HG03025 (cell line): Measurements from ENCODE around the gene PCDHB4.
"Not testable (repeated sequence)": the region's sequence is repeated elsewhere in the genome, so short reads cannot be mapped to it uniquely, and the experiment has no call there.

Experiments
- ATAC-seq: cut with Tn5 transposase; IDR thresholded peaks from one replicate; pipeline ENCODE4 v1.9.1; 2021; ENCODE audit warnings: mild to moderate bottlenecking, moderate library complexity; ENCODE audit not compliant: unreplicated experiment, low FRiP score

The PCDHB4 gene

DNA sequence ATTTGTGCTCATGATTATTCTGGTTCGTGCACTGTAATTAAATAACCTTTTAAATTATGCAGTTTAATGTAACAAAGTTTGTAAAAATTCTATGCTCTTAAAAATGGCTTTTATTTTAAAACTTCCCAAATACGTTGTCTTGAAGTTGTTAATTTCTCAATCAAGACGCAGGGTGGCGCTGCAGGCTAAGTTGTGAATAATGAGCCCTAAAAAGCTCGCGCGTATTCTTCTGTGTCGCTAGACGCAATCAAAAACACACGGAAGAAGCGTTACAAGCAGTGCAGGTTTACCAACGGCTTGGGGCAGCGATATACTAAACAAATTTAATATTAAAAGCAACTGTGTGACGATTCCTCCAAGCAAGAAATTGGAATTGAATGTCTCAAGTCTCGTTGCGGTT, at the start of gene PCDHB4:
PCDHB4 (plus strand) TSS at position 256 of the 400 bp plus-strand sequence. CDS start 181 bp downstream, outside the sequence.
- ATAC-seq, result no peak

DNA sequence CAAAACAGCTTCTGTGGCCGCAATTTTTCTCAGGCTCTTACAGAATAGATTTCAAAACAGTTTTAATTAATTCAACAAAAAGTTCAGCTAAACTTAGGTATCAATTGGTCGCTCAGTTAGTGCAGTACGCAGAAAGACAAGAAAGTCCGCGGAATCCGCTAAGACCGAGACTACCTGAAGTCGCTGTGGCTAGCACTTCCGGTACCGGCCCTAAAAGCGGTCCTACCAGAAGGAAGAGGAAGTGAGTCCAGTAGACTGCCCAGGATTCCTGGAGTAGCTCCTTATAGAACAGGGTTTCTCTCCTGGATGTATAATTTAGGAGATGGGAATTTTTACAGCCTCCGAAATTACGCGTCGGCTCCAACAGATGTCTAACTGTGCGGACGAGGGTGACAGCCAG, 43.8 kb upstream of the PCDHB4 start:
- ATAC-seq, result no peak

DNA sequence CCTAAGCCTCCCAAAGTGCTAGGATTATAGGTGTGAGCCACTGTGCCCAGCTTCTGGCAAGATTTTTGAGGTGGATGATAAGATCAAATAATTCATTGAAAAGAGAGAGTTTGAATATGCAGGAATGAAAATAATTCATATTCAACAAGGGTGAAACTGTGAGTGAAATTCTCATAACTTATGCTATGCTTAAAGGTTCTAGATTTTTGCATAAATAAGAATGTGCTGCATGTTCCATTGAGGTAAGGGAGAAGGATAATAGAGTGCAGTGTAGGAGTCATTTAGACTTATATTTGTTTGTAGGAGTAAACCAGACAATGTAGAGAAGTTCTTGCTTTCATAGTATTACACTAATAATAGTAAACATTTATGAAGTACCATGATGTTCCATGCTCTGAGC, 39.4 kb upstream of the PCDHB4 start:
- no peak for ATAC-seq

DNA sequence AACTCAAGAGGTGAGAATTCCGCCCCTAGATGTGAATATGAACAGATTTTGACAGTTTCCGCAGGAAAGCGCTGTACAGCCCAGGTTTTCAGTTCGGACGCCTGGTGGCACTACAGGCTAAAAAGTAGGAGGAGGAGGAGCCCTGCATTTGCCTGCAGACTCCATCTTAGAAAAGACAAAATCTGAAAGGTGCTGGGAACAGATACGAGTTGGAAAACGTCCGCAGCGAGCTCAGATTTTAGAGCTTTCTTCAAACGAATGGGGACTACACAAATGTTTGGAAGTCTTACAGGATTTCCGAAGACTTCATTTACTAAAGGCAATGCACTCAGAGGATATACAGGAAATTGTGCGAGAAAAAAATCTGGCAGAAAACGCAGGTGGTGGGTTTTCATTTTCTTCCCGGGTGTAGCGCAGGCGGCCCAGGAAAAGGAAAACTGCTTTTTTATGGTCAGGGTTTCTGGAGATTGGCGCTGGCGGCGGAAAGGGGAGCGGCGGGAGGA, 37.1 kb upstream of the PCDHB4 start:
- no peak for ATAC-seq

DNA sequence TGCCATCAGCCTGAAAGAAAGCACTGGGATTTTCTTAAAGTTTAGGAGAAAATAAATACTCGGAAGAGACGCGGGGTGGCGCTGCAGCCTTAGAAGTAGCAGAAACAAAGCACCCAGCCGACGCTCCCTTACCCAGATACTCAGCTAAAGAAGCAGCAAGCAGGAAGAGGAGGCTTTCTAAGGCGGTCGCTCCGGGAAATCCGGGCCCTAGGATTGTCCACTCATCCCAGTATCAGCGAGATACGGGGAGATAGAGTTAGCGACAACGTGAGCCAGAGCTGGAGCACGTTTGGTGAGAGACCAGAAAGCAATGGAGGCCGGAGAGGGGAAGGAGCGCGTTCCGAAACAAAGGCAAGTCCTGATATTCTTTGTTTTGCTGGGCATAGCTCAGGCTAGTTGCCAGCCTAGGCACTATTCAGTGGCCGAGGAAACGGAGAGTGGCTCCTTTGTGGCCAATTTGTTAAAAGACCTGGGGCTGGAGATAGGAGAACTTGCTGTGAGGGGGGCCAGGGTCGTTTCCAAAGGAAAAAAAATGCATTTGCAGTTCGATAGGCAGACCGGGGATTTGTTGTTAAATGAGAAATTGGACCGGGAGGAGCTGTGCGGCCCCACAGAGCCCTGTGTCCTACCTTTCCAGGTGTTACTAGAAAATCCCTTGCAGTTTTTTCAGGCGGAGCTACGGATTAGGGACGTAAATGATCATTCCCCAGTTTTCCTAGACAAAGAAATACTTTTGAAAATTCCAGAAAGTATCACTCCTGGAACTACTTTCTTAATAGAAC, 26.9 kb upstream of the PCDHB4 start, which contains the start of gene PCDHB2:
PCDHB2 (plus strand) TSS at position 135 of the 782 bp plus-strand sequence; CDS start at position 311, 176 bp downstream.
- no peak for ATAC-seq

DNA sequence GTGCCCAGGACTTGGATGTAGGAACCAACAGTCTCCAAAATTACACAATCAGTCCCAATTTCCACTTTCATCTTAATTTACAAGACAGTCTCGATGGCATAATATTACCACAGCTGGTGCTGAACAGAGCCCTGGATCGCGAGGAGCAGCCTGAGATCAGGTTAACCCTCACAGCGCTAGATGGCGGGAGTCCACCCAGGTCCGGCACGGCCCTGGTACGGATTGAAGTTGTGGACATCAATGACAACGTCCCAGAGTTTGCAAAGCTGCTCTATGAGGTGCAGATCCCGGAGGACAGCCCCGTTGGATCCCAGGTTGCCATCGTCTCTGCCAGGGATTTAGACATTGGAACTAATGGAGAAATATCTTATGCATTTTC, 26.4 kb upstream of the PCDHB4 start:
- ATAC-seq, result no peak

DNA sequence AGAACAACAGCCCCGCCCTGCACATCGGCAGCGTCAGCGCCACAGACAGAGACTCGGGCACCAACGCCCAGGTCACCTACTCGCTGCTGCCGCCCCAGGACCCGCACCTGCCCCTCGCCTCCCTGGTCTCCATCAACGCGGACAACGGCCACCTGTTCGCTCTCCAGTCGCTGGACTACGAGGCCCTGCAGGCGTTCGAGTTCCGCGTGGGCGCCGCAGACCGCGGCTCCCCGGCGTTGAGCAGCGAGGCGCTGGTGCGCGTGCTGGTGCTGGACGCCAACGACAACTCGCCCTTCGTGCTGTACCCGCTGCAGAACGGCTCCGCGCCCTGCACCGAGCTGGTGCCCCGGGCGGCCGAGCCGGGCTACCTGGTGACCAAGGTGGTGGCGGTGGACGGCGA, 25.4 kb upstream of the PCDHB4 start:
- not testable (repeated sequence) for ATAC-seq

DNA sequence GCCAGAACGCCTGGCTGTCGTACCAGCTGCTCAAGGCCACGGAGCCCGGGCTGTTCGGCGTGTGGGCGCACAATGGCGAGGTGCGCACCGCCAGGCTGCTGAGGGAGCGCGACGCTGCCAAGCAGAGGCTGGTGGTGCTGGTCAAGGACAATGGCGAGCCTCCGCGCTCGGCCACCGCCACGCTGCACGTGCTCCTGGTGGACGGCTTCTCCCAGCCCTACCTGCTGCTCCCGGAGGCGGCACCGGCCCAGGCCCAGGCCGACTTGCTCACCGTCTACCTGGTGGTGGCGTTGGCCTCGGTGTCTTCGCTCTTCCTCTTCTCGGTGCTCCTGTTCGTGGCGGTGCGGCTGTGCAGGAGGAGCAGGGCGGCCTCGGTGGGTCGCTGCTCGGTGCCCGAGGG, 25.0 kb upstream of the PCDHB4 start:
- not testable (repeated sequence) for ATAC-seq

DNA sequence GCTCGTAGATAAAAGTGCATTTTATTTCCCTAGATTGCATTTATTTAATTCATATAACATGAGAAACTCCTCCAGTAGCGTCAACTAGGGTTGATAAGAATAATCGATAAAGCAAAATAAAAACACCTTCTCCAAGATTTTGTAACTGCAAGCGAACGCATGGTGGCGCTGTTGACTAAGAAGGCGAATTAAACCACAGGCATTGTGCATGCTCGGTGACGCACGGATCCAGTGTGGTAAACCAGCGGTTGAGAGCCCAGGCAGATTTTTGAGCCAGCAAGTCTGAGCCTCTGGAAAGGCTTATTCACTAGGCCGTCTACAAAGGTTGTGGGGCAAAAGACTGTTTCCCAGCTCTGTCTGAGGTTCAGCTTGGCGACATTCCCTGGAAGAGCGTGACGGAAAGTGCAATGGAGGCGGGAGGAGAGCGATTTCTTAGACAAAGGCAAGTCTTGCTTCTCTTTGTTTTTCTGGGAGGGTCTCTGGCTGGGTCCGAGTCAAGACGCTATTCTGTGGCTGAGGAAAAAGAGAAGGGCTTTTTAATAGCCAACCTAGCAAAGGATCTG, 21.3 kb upstream of the PCDHB4 start, which contains the start of gene PCDHB3:
PCDHB3 (plus strand) TSS at position 231 of the 563 bp plus-strand sequence; CDS start at position 408, 177 bp downstream.
- ATAC-seq, result no peak

DNA sequence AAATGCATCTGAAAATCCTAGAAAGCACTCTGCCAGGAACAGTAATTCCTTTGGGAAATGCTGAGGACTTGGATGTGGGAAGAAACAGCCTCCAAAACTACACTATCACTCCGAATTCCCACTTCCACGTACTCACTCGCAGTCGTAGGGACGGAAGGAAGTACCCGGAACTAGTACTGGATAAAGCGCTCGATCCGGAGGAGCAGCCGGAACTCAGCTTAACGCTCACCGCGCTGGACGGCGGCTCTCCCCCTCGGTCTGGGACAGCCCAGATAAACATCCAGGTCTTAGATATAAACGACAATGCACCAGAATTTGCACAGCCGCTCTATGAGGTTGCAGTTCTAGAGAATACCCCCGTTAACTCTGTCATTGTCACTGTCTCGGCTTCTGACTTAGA, 20.6 kb upstream of the PCDHB4 start:
- ATAC-seq, result no peak

DNA sequence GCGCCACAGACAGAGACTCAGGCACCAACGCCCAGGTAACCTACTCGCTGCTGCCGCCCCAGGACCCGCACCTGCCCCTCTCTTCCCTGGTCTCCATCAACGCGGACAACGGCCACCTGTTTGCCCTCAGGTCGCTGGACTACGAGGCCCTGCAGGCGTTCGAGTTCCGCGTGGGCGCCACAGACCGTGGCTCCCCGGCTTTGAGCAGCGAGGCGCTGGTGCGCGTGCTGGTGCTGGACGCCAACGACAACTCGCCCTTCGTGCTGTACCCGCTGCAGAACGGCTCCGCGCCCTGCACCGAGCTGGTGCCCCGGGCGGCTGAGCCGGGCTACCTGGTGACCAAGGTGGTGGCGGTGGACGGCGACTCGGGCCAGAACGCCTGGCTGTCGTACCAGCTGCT, 19.5 kb upstream of the PCDHB4 start:
- not testable (repeated sequence) for ATAC-seq

DNA sequence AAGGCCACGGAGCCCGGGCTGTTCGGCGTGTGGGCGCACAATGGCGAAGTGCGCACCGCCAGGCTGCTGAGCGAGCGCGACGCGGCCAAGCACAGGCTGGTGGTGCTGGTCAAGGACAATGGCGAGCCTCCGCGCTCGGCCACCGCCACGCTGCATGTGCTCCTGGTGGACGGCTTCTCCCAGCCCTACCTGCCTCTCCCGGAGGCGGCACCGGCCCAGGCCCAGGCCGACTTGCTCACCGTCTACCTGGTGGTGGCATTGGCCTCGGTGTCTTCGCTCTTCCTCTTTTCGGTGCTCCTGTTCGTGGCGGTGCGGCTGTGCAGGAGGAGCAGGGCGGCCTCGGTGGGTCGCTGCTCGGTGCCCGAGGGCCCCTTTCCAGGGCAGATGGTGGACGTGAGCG, 19.1 kb upstream of the PCDHB4 start:
- ATAC-seq, result not testable (repeated sequence)

DNA sequence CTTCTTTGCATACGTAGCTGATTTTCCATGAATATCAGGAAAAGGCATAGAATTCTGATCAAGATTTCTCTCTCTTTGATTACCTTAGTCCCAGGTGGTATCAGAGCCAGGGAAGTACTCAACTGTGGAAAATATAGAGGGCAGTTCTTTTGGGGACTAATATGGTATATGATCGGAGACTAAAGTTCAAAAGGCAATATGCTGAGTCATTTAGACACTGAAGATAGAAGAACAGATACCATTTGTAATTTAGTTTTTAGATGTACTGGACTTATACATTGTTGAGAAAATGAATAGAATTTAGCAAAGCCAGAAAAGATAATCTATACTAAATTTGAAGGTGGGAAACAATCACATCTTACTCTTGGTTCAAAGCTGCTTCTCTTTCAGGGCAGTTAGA, 16.3 kb upstream of the PCDHB4 start:
- ATAC-seq, result no peak

DNA sequence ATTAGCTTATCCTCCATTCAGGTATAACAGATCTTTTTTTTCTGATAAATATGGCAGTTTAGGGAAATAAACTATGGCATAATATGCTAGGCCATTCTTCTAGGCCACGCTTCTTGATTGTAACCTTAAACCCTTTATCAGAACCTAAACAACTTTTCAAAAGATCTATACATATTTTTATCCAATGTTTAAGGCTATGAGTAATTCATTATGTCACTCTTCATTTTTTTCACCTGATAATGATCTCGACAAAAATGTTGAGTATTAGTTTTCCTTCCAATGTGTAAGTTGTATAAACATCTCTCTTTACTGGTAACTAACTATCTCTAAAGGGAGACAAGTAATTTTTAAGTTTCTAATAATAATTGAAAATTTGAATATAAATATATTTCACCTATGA, 2.4 kb upstream of the PCDHB4 start:
- ATAC-seq, result no peak

DNA sequence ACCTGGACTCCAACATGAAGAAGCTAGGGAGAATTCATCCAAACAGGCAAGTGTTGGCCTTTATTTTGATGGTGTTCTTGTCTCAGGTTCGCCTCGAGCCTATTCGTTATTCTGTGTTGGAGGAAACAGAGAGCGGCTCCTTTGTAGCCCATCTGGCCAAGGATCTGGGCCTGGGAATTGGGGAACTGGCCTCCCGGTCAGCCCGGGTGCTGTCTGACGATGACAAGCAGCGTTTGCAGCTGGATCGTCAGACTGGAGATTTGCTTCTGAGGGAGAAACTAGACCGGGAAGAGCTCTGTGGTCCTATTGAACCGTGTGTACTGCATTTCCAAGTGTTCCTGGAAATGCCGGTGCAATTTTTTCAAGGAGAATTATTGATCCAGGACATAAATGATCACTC, 367 bp downstream of the PCDHB4 start:
- no peak for ATAC-seq

DNA sequence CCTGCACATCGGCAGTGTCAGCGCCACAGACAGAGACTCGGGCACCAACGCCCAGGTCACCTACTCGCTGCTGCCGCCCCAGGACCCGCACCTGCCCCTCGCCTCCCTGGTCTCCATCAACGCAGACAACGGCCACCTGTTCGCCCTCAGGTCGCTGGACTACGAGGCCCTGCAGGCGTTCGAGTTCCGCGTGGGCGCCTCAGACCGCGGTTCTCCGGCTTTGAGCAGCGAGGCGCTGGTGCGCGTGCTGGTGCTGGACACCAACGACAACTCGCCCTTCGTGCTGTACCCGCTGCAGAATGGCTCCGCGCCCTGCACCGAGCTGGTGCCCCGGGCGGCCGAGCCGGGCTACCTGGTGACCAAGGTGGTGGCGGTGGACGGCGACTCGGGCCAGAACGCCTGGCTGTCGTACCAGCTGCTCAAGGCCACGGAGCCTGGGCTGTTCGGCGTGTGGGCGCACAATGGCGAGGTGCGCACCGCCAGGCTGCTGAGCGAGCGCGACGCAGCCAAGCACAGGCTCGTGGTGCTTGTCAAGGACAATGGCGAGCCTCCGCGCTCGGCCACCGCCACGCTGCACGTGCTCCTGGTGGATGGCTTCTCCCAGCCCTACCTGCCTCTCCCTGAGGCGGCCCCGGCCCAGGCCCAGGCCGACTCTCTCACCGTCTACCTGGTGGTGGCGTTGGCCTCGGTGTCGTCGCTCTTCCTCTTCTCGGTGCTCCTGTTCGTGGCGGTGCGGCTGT, 1.9 kb downstream of the PCDHB4 start:
- not testable (repeated sequence) for ATAC-seq

DNA sequence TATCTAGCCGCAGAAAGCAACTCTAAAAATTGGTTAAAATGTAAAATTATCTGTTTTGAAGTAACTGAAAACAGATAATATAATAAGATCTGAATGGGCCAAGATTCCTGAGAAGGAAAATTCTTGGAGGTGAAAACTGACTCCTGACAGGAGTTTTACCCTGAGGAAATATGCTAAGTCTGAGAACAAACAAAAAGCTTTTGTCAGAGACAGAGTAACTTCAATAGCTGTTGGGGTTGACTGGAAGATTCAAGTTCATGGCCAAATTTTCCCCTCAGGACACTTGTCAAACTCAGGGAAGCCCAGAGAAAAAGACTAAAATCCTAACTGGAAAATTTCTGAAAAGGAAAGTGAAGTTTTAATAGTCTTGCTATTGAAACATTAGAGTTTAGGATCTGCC, 5.7 kb downstream of the PCDHB4 start:
- ATAC-seq, result no peak

DNA sequence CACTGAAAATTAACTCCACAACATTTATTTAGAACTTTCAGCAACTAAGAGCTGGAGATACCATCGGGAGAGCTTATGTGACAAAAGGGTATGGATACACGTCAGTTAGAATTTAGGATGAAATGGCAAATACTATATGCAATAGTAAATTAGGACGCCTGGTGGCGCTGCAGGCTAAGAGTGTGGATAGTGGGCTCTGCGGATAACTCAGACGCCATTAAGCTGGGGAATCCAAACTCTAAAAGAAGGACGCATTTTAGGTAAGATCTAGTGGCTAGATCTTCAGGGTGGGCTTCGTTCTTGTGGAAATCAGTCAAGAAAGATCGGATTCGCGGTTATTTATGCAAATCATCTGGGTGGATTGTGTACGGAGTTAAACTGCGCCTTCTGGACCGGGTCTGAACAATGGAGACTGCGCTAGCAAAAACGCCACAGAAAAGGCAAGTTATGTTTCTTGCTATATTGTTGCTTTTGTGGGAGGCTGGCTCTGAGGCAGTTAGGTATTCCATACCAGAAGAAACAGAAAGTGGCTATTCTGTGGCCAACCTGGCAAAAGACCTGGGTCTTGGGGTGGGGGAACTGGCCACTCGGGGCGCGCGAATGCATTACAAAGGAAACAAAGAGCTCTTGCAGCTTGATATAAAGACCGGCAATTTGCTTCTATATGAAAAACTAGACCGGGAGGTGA, 13.6 kb downstream of the PCDHB4 start, which contains the start of gene PCDHB5:
PCDHB5 (plus strand) TSS at position 177 of the 688 bp plus-strand sequence; CDS start at position 406, 229 bp downstream.
- ATAC-seq, result no peak

DNA sequence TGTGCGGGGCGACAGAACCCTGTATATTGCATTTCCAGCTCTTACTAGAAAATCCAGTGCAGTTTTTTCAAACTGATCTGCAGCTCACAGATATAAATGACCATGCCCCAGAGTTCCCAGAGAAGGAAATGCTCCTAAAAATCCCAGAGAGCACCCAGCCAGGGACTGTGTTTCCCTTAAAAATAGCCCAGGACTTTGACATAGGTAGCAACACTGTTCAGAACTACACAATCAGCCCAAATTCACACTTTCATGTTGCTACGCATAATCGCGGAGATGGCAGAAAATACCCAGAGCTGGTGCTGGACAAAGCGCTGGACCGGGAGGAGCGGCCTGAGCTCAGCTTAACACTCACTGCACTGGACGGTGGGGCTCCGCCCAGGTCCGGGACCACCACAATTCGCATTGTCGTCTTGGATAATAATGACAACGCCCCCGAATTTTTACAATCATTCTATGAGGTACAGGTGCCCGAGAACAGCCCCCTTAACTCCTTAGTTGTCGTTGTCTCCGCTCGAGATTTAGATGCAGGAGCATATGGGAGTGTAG, 14.2 kb downstream of the PCDHB4 start:
- ATAC-seq, result no peak

DNA sequence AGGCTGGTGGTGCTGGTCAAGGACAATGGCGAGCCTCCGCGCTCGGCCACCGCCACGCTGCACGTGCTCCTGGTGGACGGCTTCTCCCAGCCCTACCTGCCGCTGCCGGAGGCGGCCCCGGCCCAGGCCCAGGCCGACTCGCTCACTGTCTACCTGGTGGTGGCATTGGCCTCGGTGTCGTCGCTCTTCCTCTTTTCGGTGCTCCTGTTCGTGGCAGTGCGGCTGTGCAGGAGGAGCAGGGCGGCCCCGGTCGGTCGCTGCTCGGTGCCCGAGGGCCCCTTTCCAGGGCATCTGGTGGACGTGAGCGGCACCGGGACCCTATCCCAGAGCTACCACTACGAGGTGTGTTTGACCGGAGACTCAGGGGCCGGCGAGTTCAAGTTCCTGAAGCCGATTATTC, 15.7 kb downstream of the PCDHB4 start:
- not testable (repeated sequence) for ATAC-seq
